Stromal cell of bone marrow (primary cell): Measurements from ENCODE around the gene FAM50A.
"Not testable (repeated sequence)": the region's sequence is repeated elsewhere in the genome, so short reads cannot be mapped to it uniquely, and the experiment has no call there.

Experiments used
- DNase-seq: peaks from one replicate; pipeline ENCODE4 v3.0.0-alpha.2; 2012; ENCODE audit warnings: low read depth

Gene FAM50A

DNA sequence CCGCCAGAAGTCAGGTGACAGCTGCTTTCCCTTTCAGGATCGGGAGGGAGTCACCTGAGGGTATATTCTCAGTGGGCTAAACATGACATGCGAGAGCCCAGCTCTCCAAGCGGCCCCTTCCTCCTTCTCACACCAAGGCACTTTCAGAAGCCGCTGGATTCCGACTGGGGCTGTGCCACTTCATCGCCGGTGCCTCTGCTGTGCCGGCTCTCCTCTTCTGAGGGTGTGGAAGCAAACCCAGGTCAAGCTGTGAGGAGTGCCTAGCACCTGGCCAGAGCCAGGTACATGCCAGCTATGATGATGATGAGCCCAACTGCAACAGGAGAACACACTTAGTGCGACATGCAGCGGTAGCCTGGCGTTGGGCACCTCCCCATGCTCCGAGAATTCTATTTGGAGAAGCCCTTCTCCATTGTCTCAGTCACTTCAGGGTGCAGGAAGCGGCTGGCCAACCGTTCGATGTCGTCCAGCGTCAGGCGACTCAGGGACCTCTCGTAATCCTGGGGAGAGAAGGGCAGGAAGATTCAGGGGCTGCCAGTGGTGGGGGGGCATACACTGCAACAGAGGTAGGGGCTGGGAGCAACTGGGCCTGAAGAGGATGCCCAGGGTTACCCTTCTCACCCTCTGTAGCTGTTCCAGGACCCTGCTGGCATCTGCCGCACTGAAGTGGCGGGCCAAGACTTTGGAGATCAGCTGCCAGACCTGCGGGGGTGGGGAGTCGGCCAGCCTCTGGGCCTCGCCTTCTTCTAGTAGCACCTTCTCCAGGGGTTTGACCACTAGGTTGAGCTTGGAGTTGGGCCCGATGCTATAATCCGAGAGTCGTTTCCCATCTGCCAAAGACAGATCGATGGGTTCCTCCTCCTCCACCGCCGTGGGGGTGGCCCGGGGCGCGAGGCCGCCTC is 41.5 kb downstream of the FAM50A start:
- no peak for DNase-seq

DNA sequence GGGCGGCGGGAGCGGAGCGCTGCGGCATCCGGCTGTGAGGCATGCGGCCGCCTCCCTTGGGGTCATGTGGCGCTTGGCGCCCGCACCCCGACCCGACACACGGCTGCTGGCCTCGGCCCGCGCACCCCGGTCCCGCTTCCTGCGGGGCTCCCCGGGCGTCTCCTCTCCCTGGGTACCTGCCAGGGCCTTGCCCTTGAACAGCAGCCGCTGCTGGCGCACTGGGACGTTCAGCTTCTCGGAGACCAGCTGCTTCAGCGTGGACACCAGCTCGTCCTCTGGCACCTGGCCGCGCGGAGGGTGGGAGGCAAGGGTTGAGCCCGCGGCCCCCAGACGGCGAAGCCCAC is 42.1 kb downstream of the FAM50A start:
- no peak for DNase-seq

- DNase-seq: no peak
These were observed 42.7 kb downstream of the FAM50A start, which contains the start of gene UBL4A for GRCh38 chrX:154486396-154487207. TSS of gene UBL4A (minus strand) at chrX:154486615. CDS start at chrX:154486584, 31 bp downstream.

DNA sequence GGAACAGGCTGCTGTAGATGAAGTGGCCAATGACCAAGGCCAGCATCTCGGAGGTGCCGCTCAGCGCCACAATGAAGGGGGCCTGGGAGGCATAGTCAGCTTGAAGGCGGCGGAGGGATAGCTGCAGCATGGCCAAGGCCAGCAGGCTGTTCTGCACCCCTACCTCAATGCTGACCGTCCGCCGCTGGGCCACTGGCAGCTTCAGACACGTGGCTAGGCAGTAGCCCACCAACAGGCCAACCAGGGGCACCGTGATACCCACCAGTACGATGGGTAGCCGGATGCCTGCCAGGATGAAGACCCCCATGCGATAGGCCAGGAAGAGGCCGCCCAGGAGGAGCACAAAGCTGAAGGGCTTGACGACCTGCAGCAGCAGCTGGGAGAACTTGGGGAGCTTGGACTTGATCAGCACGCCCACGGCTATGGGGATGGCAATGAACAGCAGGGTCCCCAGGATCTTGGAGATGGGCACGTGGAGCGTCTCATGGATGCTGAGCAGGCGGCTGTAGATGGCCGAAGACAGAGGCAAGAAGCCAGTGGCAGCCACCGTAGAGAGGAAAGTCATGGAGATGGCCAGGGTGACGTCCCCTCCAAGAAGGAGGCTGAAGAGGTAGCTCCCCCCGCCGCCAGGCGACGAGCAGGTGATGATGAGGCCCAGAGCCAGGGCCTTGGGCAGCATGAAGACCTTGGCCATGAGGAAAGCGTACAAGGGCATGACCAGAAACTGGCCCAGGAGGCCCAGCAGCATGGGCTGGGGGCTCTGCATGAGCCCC is 43.8 kb downstream of the FAM50A start:
- no peak for DNase-seq

DNA sequence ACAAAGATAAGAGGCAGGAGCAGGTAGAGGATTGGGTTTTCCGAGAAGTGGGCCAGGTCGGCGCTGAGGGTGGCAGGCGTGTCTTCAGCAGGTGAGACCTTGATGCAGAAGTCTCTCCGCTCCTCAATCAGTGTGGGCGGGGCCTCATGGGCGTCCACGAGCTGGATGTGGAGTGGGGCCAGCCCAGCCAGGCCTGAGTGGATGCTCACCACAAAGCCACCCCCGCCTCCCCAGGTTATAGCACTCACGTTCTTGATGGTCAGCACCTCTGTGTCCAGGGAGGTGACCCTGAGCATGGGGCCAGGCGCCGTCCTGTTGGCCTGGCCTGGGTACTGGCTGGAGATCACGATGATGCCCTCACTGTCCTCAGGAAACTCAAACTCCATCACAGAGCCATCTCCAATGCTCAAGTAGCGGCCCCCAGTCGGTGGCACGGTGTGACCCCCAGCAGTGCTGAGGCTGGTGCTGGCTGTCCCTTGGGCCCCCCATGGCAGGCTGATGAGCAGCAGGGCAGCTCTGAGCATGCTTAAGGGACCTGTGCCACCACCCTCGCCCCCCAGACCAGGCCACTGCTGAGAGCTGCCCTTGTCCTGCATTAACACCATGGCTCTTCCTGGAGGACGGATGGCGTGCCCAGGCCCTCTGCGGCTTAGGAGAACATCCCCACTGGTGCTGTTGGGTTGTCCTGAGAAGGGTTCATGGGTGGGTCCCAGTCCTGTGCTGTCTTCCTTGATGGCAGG is 44.6 kb downstream of the FAM50A start:
- DNase-seq: no peak

- DNase-seq: no peak
These were observed 45.2 kb downstream of the FAM50A start for GRCh38 chrX:154489182-154489581.

GRCh38 chrX:154490021-154490413 is 46.1 kb downstream of the FAM50A start:
- peak; percentile 31 for DNase-seq

DNA sequence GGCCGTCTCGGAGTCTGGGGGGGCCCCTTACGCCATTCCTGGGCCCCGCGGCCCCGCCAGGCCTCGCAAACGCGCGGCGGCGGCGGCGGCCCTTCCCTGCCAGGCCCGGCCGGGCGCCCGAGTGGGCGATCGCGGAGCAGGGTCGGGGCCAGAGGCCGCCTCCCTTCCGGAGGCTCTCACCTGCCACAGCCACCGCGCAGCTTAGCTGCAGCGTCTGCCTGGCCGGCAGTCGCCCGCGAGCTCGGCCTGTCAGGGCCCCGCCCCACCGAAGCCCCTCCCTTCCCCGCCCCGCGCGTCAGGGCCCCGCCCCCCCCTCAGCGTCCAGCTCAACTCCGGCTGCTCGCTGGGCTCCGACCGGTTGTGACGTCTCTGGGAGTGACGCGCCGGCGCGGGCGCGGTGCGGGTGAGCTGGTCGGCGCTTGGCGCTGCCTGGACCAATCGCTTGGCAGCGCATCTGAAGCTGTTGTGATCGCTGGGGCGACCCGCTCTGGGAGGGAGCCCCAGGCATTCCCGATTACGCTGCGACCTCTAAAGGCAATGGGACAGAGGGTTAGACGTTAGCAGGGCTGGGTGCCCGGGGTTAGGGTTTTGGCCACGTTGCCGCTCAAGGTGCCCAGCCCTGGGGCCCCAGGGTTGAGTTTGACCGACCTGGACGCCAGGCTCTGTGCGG is 46.6 kb downstream of the FAM50A start, which contains the start of gene SLC10A3:
TSS of gene SLC10A3 (minus strand) at position 216 of the 670 bp plus-strand sequence. CDS start 1,689 bp downstream, outside the sequence.
- peak; percentile 82 for DNase-seq

- DNase-seq: no peak
These were observed 50.8 kb downstream of the FAM50A start for GRCh38 chrX:154494715-154495114.

- DNase-seq: no peak
These were observed 51.6 kb downstream of the FAM50A start for GRCh38 chrX:154495472-154495922.

GRCh38 chrX:154496591-154497137 is 52.7 kb downstream of the FAM50A start:
- not testable (repeated sequence) for DNase-seq
